ENCODE data around the gene EFCAB6.

Gene EFCAB6

GRCh38 chr22:43534916-43535315 lies 277.2 kb downstream of the EFCAB6 start:
- Histone ChIP-seq H3K27me3 (ENCODE audit: control insufficient read depth, insufficient read depth, low read length) (no peaks in the 10 kb centered on the region), H3K36me3 (ENCODE audit: control insufficient read depth, insufficient read depth, low read length) (no peaks in the 10 kb centered on the region), H3K9ac (ENCODE audit: low read length) (no peak overlapping the region), H3K4me3 (ENCODE audit: low read length) (no peak overlapping the region), H3K4me1 (ENCODE audit: control insufficient read depth, insufficient read depth, low read length) (no peaks in the 10 kb centered on the region), H3K9me3 (ENCODE audit: control insufficient read depth, low read length) (no peaks in the 10 kb centered on the region)

GRCh38 chr22:43533656-43534428 lies 278.3 kb downstream of the EFCAB6 start:
- Histone ChIP-seq H3K4me1 (ENCODE audit: control insufficient read depth, insufficient read depth, low read length) (no peaks in the 10 kb centered on the region), H3K4me3 (ENCODE audit: low read length) (no peak overlapping the region), H3K27me3 (ENCODE audit: control insufficient read depth, insufficient read depth, low read length) (no peaks in the 10 kb centered on the region), H3K36me3 (ENCODE audit: control insufficient read depth, insufficient read depth, low read length) (no peaks in the 10 kb centered on the region), H3K9ac (ENCODE audit: low read length) (no peak overlapping the region), H3K9me3 (ENCODE audit: control insufficient read depth, low read length) (no peaks in the 10 kb centered on the region)

- no peaks in the 10 kb centered on the region for H3K27me3 ChIP-seq (ENCODE audit: control insufficient read depth, insufficient read depth, low read length)
- no peaks in the 10 kb centered on the region for H3K9me3 ChIP-seq (ENCODE audit: control insufficient read depth, low read length)
- H3K4me1 ChIP-seq (ENCODE audit: control insufficient read depth, insufficient read depth, low read length) = no peaks in the 10 kb centered on the region
- no peak overlapping the region for H3K4me3 ChIP-seq (ENCODE audit: low read length)
- H3K9ac ChIP-seq (ENCODE audit: low read length) = no peak overlapping the region
- no peaks in the 10 kb centered on the region for H3K36me3 ChIP-seq (ENCODE audit: control insufficient read depth, insufficient read depth, low read length)
Measured at GRCh38 chr22:43533156-43533530, 279.0 kb downstream of the EFCAB6 start.

GRCh38 chr22:43532301-43533155 lies 279.6 kb downstream of the EFCAB6 start:
- H3K27me3 ChIP-seq (ENCODE audit: control insufficient read depth, insufficient read depth, low read length) = no peaks in the 10 kb centered on the region
- no peaks in the 10 kb centered on the region for H3K4me1 ChIP-seq (ENCODE audit: control insufficient read depth, insufficient read depth, low read length)
- no peak overlapping the region for H3K4me3 ChIP-seq (ENCODE audit: low read length)
- H3K9ac ChIP-seq (ENCODE audit: low read length) = no peak overlapping the region
- H3K9me3 ChIP-seq (ENCODE audit: control insufficient read depth, low read length) = no peaks in the 10 kb centered on the region
- H3K36me3 ChIP-seq (ENCODE audit: control insufficient read depth, insufficient read depth, low read length) = no peaks in the 10 kb centered on the region

- Histone ChIP-seq H3K36me3 (ENCODE audit: control insufficient read depth, insufficient read depth, low read length) (no peaks in the 10 kb centered on the region), H3K9ac (ENCODE audit: low read length) (no peak overlapping the region), H3K9me3 (ENCODE audit: control insufficient read depth, low read length) (no peaks in the 10 kb centered on the region), H3K27me3 (ENCODE audit: control insufficient read depth, insufficient read depth, low read length) (no peaks in the 10 kb centered on the region), H3K4me3 (ENCODE audit: low read length) (no peak overlapping the region), H3K4me1 (ENCODE audit: control insufficient read depth, insufficient read depth, low read length) (no peaks in the 10 kb centered on the region)
Measured at GRCh38 chr22:43531651-43532050, 280.5 kb downstream of the EFCAB6 start.

GRCh38 chr22:43530349-43531201 lies 281.5 kb downstream of the EFCAB6 start:
- Histone ChIP-seq H3K4me1 (ENCODE audit: control insufficient read depth, insufficient read depth, low read length) (no peaks in the 10 kb centered on the region), H3K9ac (ENCODE audit: low read length) (no peak overlapping the region), H3K36me3 (ENCODE audit: control insufficient read depth, insufficient read depth, low read length) (no peaks in the 10 kb centered on the region), H3K9me3 (ENCODE audit: control insufficient read depth, low read length) (no peaks in the 10 kb centered on the region), H3K4me3 (ENCODE audit: low read length) (no peak overlapping the region), H3K27me3 (ENCODE audit: control insufficient read depth, insufficient read depth, low read length) (peaks cover 5% of the 10 kb centered on the region)

GRCh38 chr22:43529934-43530333 lies 282.2 kb downstream of the EFCAB6 start:
- H3K9ac ChIP-seq (ENCODE audit: low read length) = no peak overlapping the region
- no peaks in the 10 kb centered on the region for H3K9me3 ChIP-seq (ENCODE audit: control insufficient read depth, low read length)
- H3K36me3 ChIP-seq (ENCODE audit: control insufficient read depth, insufficient read depth, low read length) = no peaks in the 10 kb centered on the region
- H3K4me1 ChIP-seq (ENCODE audit: control insufficient read depth, insufficient read depth, low read length) = no peaks in the 10 kb centered on the region
- H3K4me3 ChIP-seq (ENCODE audit: low read length) = no peak overlapping the region
- peaks cover 11% of the 10 kb centered on the region for H3K27me3 ChIP-seq (ENCODE audit: control insufficient read depth, insufficient read depth, low read length)

- H3K27me3 ChIP-seq (ENCODE audit: control insufficient read depth, insufficient read depth, low read length) = peaks cover 11% of the 10 kb centered on the region
- H3K9ac ChIP-seq (ENCODE audit: low read length) = no peak overlapping the region
- H3K36me3 ChIP-seq (ENCODE audit: control insufficient read depth, insufficient read depth, low read length) = no peaks in the 10 kb centered on the region
- no peaks in the 10 kb centered on the region for H3K9me3 ChIP-seq (ENCODE audit: control insufficient read depth, low read length)
- H3K4me1 ChIP-seq (ENCODE audit: control insufficient read depth, insufficient read depth, low read length) = no peaks in the 10 kb centered on the region
- no peak overlapping the region for H3K4me3 ChIP-seq (ENCODE audit: low read length)
Measured at GRCh38 chr22:43529461-43529860, 282.6 kb downstream of the EFCAB6 start.

- Histone ChIP-seq H3K9ac (ENCODE audit: low read length) (no peak overlapping the region), H3K9me3 (ENCODE audit: control insufficient read depth, low read length) (no peaks in the 10 kb centered on the region), H3K4me1 (ENCODE audit: control insufficient read depth, insufficient read depth, low read length) (no peaks in the 10 kb centered on the region), H3K36me3 (ENCODE audit: control insufficient read depth, insufficient read depth, low read length) (no peaks in the 10 kb centered on the region), H3K4me3 (ENCODE audit: low read length) (no peak overlapping the region), H3K27me3 (ENCODE audit: control insufficient read depth, insufficient read depth, low read length) (peaks cover 11% of the 10 kb centered on the region)
Measured at GRCh38 chr22:43528601-43529360, 283.3 kb downstream of the EFCAB6 start.

GRCh38 chr22:43526946-43527345 lies 285.2 kb downstream of the EFCAB6 start:
- no peaks in the 10 kb centered on the region for H3K36me3 ChIP-seq (ENCODE audit: control insufficient read depth, insufficient read depth, low read length)
- no peak overlapping the region for H3K9ac ChIP-seq (ENCODE audit: low read length)
- peaks cover 11% of the 10 kb centered on the region for H3K27me3 ChIP-seq (ENCODE audit: control insufficient read depth, insufficient read depth, low read length)
- no peaks in the 10 kb centered on the region for H3K4me1 ChIP-seq (ENCODE audit: control insufficient read depth, insufficient read depth, low read length)
- no peaks in the 10 kb centered on the region for H3K9me3 ChIP-seq (ENCODE audit: control insufficient read depth, low read length)
- H3K4me3 ChIP-seq (ENCODE audit: low read length) = no peak overlapping the region

GRCh38 chr22:43526117-43526655 lies 285.9 kb downstream of the EFCAB6 start:
- Histone ChIP-seq H3K27me3 (ENCODE audit: control insufficient read depth, insufficient read depth, low read length) (peaks cover 11% of the 10 kb centered on the region), H3K9me3 (ENCODE audit: control insufficient read depth, low read length) (no peaks in the 10 kb centered on the region)

More at GRCh38 chr22:43526117-43526655, 285.9 kb downstream of the EFCAB6 start:
- H3K4me1 ChIP-seq (ENCODE audit: control insufficient read depth, insufficient read depth, low read length) = no peaks in the 10 kb centered on the region
- H3K9ac ChIP-seq (ENCODE audit: low read length) = no peak overlapping the region
- no peak overlapping the region for H3K4me3 ChIP-seq (ENCODE audit: low read length)
- no peaks in the 10 kb centered on the region for H3K36me3 ChIP-seq (ENCODE audit: control insufficient read depth, insufficient read depth, low read length)
